ENCODE data around the gene AGXT2.

AGXT2 gene

GRCh38 chr5:35067985-35068384 lies 20.2 kb upstream of the AGXT2 start:
- Mint-ChIP-seq H3K9me3 (no peaks in the 10 kb centered on the region), H3K4me3 (no peak overlapping the region), H3K36me3 (no peaks in the 10 kb centered on the region), H3K4me1 (peaks cover 11% of the 10 kb centered on the region), H3K27ac (no peak overlapping the region), H3K27me3 (no peaks in the 10 kb centered on the region)
- no peak for ATAC-seq (ENCODE audit: low read depth)
- DNase-seq (ENCODE audit: low spot score in 2 of 2) = no peak

- no peak overlapping the region for H3K4me3 Mint-ChIP-seq
- H3K9me3 Mint-ChIP-seq = no peaks in the 10 kb centered on the region
- DNase-seq (ENCODE audit: low spot score in 2 of 2) = no peak
- ATAC-seq (ENCODE audit: low read depth) = peak; percentile 82
- H3K27me3 Mint-ChIP-seq = no peaks in the 10 kb centered on the region
- no peak overlapping the region for H3K27ac Mint-ChIP-seq
- H3K4me1 Mint-ChIP-seq = peaks cover 11% of the 10 kb centered on the region
- H3K36me3 Mint-ChIP-seq = no peaks in the 10 kb centered on the region
Measured at GRCh38 chr5:35066260-35066795, 18.6 kb upstream of the AGXT2 start.

GRCh38 chr5:35063414-35063813 lies 15.7 kb upstream of the AGXT2 start:
- H3K4me1 Mint-ChIP-seq = peaks cover 11% of the 10 kb centered on the region
- no peaks in the 10 kb centered on the region for H3K9me3 Mint-ChIP-seq
- no peak for ATAC-seq (ENCODE audit: low read depth)
- H3K27ac Mint-ChIP-seq = no peak overlapping the region
- H3K36me3 Mint-ChIP-seq = no peaks in the 10 kb centered on the region
- no peak for DNase-seq (ENCODE audit: low spot score in 2 of 2)
- no peak overlapping the region for H3K4me3 Mint-ChIP-seq
- H3K27me3 Mint-ChIP-seq = no peaks in the 10 kb centered on the region

- ATAC-seq (ENCODE audit: low read depth) (no peak), DNase-seq (ENCODE audit: low spot score in 2 of 2) (no peak)
- Mint-ChIP-seq H3K27ac (no peak overlapping the region), H3K4me1 (peaks cover 8% of the 10 kb centered on the region), H3K4me3 (no peak overlapping the region), H3K9me3 (no peaks in the 10 kb centered on the region), H3K36me3 (no peaks in the 10 kb centered on the region), H3K27me3 (no peaks in the 10 kb centered on the region)
Measured at GRCh38 chr5:35061211-35061770, 13.5 kb upstream of the AGXT2 start.

GRCh38 chr5:35060236-35060635 lies 12.5 kb upstream of the AGXT2 start:
- Mint-ChIP-seq H3K36me3 (no peaks in the 10 kb centered on the region), H3K4me1 (no peaks in the 10 kb centered on the region), H3K4me3 (no peak overlapping the region), H3K27me3 (peaks cover 2% of the 10 kb centered on the region), H3K9me3 (no peaks in the 10 kb centered on the region), H3K27ac (no peak overlapping the region)
- DNase-seq (ENCODE audit: low spot score in 2 of 2) (no peak), ATAC-seq (ENCODE audit: low read depth) (no peak)

- Mint-ChIP-seq H3K27ac (no peak overlapping the region), H3K4me1 (no peaks in the 10 kb centered on the region), H3K9me3 (no peaks in the 10 kb centered on the region), H3K4me3 (no peak overlapping the region), H3K27me3 (peaks cover 2% of the 10 kb centered on the region), H3K36me3 (no peaks in the 10 kb centered on the region)
- no peak for DNase-seq (ENCODE audit: low spot score in 2 of 2)
- ATAC-seq (ENCODE audit: low read depth) = no peak
Measured at GRCh38 chr5:35059251-35059650, 11.5 kb upstream of the AGXT2 start.

- Mint-ChIP-seq H3K4me1 (no peaks in the 10 kb centered on the region), H3K27me3 (peaks cover 4% of the 10 kb centered on the region), H3K36me3 (no peaks in the 10 kb centered on the region), H3K9me3 (no peaks in the 10 kb centered on the region), H3K27ac (no peak overlapping the region), H3K4me3 (no peak overlapping the region)
- ATAC-seq (ENCODE audit: low read depth) = no peak
- no peak for DNase-seq (ENCODE audit: low spot score in 2 of 2)
Measured at GRCh38 chr5:35058374-35058788, 10.6 kb upstream of the AGXT2 start.

GRCh38 chr5:35056686-35057085 lies 8.9 kb upstream of the AGXT2 start:
- no peaks in the 10 kb centered on the region for H3K36me3 Mint-ChIP-seq
- no peaks in the 10 kb centered on the region for H3K4me1 Mint-ChIP-seq
- H3K27me3 Mint-ChIP-seq = peaks cover 4% of the 10 kb centered on the region
- no peak overlapping the region for H3K27ac Mint-ChIP-seq
- no peak for DNase-seq (ENCODE audit: low spot score in 2 of 2)
- no peak for ATAC-seq (ENCODE audit: low read depth)
- no peaks in the 10 kb centered on the region for H3K9me3 Mint-ChIP-seq
- no peak overlapping the region for H3K4me3 Mint-ChIP-seq

GRCh38 chr5:35052838-35053237 lies 5.1 kb upstream of the AGXT2 start:
- no peak overlapping the region for H3K4me3 Mint-ChIP-seq
- H3K27ac Mint-ChIP-seq = no peak overlapping the region
- H3K36me3 Mint-ChIP-seq = no peaks in the 10 kb centered on the region
- peaks cover 9% of the 10 kb centered on the region for H3K27me3 Mint-ChIP-seq
- no peak for ATAC-seq (ENCODE audit: low read depth)
- no peak for DNase-seq (ENCODE audit: low spot score in 2 of 2)
- no peaks in the 10 kb centered on the region for H3K4me1 Mint-ChIP-seq
- H3K9me3 Mint-ChIP-seq = no peaks in the 10 kb centered on the region

- Mint-ChIP-seq H3K36me3 (no peaks in the 10 kb centered on the region), H3K4me1 (no peaks in the 10 kb centered on the region), H3K9me3 (no peaks in the 10 kb centered on the region), H3K4me3 (no peak overlapping the region), H3K27me3 (peaks cover 9% of the 10 kb centered on the region), H3K27ac (no peak overlapping the region)
- no peak for ATAC-seq (ENCODE audit: low read depth)
- no peak for DNase-seq (ENCODE audit: low spot score in 2 of 2)
Measured at GRCh38 chr5:35050541-35051126, 2.9 kb upstream of the AGXT2 start.

- Mint-ChIP-seq H3K27me3 (peaks cover 11% of the 10 kb centered on the region), H3K4me3 (no peak overlapping the region), H3K36me3 (no peaks in the 10 kb centered on the region), H3K4me1 (no peaks in the 10 kb centered on the region), H3K27ac (no peak overlapping the region), H3K9me3 (no peaks in the 10 kb centered on the region)
- DNase-seq (ENCODE audit: low spot score in 2 of 2) (no peak), ATAC-seq (ENCODE audit: low read depth) (no peak)
Measured at GRCh38 chr5:35048910-35049309, 1.2 kb upstream of the AGXT2 start.

- Mint-ChIP-seq H3K27me3 (peaks cover 10% of the 10 kb centered on the region), H3K4me1 (no peaks in the 10 kb centered on the region), H3K4me3 (no peak overlapping the region), H3K9me3 (no peaks in the 10 kb centered on the region), H3K27ac (no peak overlapping the region), H3K36me3 (no peaks in the 10 kb centered on the region)
- no peak for DNase-seq (ENCODE audit: low spot score in 2 of 2)
- ATAC-seq (ENCODE audit: low read depth) = no peak
Measured at GRCh38 chr5:35046774-35047173, 975 bp downstream of the AGXT2 start.

GRCh38 chr5:35045280-35045679 lies 2.5 kb downstream of the AGXT2 start:
- no peaks in the 10 kb centered on the region for H3K36me3 Mint-ChIP-seq
- no peaks in the 10 kb centered on the region for H3K9me3 Mint-ChIP-seq
- peaks cover 10% of the 10 kb centered on the region for H3K27me3 Mint-ChIP-seq
- no peak overlapping the region for H3K27ac Mint-ChIP-seq
- no peak overlapping the region for H3K4me3 Mint-ChIP-seq
- ATAC-seq (ENCODE audit: low read depth) (no peak), DNase-seq (ENCODE audit: low spot score in 2 of 2) (no peak)
- H3K4me1 Mint-ChIP-seq = no peaks in the 10 kb centered on the region

GRCh38 chr5:35044649-35045048 lies 3.1 kb downstream of the AGXT2 start:
- Mint-ChIP-seq H3K4me1 (no peaks in the 10 kb centered on the region), H3K27me3 (peaks cover 12% of the 10 kb centered on the region)

GRCh38 chr5:35042781-35043180 lies 5.0 kb downstream of the AGXT2 start:
- Mint-ChIP-seq H3K9me3 (no peaks in the 10 kb centered on the region), H3K27ac (no peak overlapping the region), H3K27me3 (peaks cover 9% of the 10 kb centered on the region), H3K4me3 (no peak overlapping the region), H3K4me1 (no peaks in the 10 kb centered on the region), H3K36me3 (no peaks in the 10 kb centered on the region)
- ATAC-seq (ENCODE audit: low read depth) (no peak), DNase-seq (ENCODE audit: low spot score in 2 of 2) (no peak)

More at GRCh38 chr5:35044649-35045048, 3.1 kb downstream of the AGXT2 start:
- DNase-seq (ENCODE audit: low spot score in 2 of 2) (no peak), ATAC-seq (ENCODE audit: low read depth) (no peak)
- Mint-ChIP-seq H3K4me3 (no peak overlapping the region), H3K36me3 (no peaks in the 10 kb centered on the region), H3K9me3 (no peaks in the 10 kb centered on the region), H3K27ac (no peak overlapping the region)

Measured in memory B cell (primary cell).